ENCODE measurements around the gene VASH2. TPM values are rescaled to one million over a fixed set of nuclear protein-coding genes. Genes with fewer than 3 reads are reported as not detected.
A peak's percentile ranks its signal among the peaks of the same experiment; 100 is the strongest.

Gene VASH2
- total RNA-seq, 1 experiment from 2014 or later: 3.3 TPM

GRCh38 chr1:212930986-212931678 lies 19.2 kb upstream of the VASH2 start:
- DNase-seq (ENCODE audit: low read depth): no peak

- DNase-seq (ENCODE audit: low read depth): no peak
These were observed 16.4 kb upstream of the VASH2 start for GRCh38 chr1:212933815-212934471.

- DNase-seq (ENCODE audit: low read depth): no peak
These were observed 14.9 kb upstream of the VASH2 start for GRCh38 chr1:212935387-212935981.

GRCh38 chr1:212937034-212937433 lies 13.3 kb upstream of the VASH2 start:
- DNase-seq (ENCODE audit: low read depth): no peak

- no peak for DNase-seq (ENCODE audit: low read depth)
These were observed 11.5 kb upstream of the VASH2 start for GRCh38 chr1:212938846-212939245.

GRCh38 chr1:212941452-212941851 lies 8.9 kb upstream of the VASH2 start:
- DNase-seq (ENCODE audit: low read depth): no peak

GRCh38 chr1:212942679-212943392 lies 7.5 kb upstream of the VASH2 start:
- DNase-seq (ENCODE audit: low read depth): no peak

GRCh38 chr1:212943393-212943710 lies 7.0 kb upstream of the VASH2 start:
- no peak for DNase-seq (ENCODE audit: low read depth)

- DNase-seq (ENCODE audit: low read depth): no peak
These were observed 6.0 kb upstream of the VASH2 start for GRCh38 chr1:212944229-212944901.

- DNase-seq (ENCODE audit: low read depth): no peak
These were observed 5.3 kb upstream of the VASH2 start for GRCh38 chr1:212945056-212945455.

- no peak for DNase-seq (ENCODE audit: low read depth)
These were observed 4.7 kb upstream of the VASH2 start for GRCh38 chr1:212945463-212946160.

GRCh38 chr1:212946872-212947271 lies 3.5 kb upstream of the VASH2 start:
- DNase-seq (ENCODE audit: low read depth): no peak

- DNase-seq (ENCODE audit: low read depth): peak; percentile 21
These were observed 570 bp upstream of the VASH2 start for GRCh38 chr1:212949771-212950170.

- DNase-seq (ENCODE audit: low read depth): no peak
These were observed 995 bp downstream of the VASH2 start for GRCh38 chr1:212951126-212951946.

GRCh38 chr1:212951947-212952640 lies 1.8 kb downstream of the VASH2 start:
- no peak for DNase-seq (ENCODE audit: low read depth)

- no peak for DNase-seq (ENCODE audit: low read depth)
These were observed 2.3 kb downstream of the VASH2 start for GRCh38 chr1:212952641-212952976.

GRCh38 chr1:212953321-212953720 lies 3.0 kb downstream of the VASH2 start:
- DNase-seq (ENCODE audit: low read depth): no peak

- DNase-seq (ENCODE audit: low read depth): no peak
These were observed 4.2 kb downstream of the VASH2 start for GRCh38 chr1:212954514-212954913.

- DNase-seq (ENCODE audit: low read depth): no peak
These were observed 4.8 kb downstream of the VASH2 start for GRCh38 chr1:212955098-212955497.

All from LHCN-M2 (cell line).